Measurements from ENCODE around the gene ANAPC7.
"Not testable (repeated sequence)": the region's sequence is repeated elsewhere in the genome, so short reads cannot be mapped to it uniquely, and the experiment has no call there.

The ANAPC7 gene

DNA sequence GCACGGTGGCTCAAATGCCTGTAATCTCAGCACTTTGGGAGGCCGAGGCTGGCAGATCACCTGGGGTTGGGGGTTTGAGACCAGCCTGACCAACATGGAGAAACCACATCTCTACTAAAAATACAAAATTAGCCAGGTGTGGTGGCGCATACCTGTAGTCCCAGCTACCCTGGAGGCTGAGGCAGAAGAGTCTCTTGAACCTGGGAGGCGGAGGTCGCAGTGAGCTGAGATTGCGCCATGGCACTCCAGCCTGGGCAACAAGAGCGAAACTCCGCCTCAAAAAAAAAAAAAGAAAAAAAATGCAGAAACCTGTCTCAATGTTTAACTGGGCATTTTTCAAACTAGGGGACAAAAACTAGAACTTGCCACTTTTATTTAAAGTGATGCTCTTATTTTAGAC, 63.2 kb downstream of the ANAPC7 start:
- not testable (repeated sequence) for H3K27me3 ChIP-seq (ENCODE audit: control insufficient read depth, insufficient read depth, low read length, poor library complexity, severe bottlenecking); H3K27ac ChIP-seq (ENCODE audit: insufficient read depth, low read depth, low read length, poor library complexity, severe bottlenecking); H3K4me3 ChIP-seq (ENCODE audit: insufficient read depth, low read depth, low read length); H3K9me3 ChIP-seq (ENCODE audit: control insufficient read depth, low read length); H3K4me1 ChIP-seq (ENCODE audit: control insufficient read depth, insufficient read depth, low read length)
- H3K36me3 ChIP-seq (ENCODE audit: control insufficient read depth, insufficient read depth, low read length), result peaks cover 91% of the 10 kb centered on the region
- 93 to 95% methylated on average over 8 of the region's 8 CpGs for WGBS, 2 experiments

DNA sequence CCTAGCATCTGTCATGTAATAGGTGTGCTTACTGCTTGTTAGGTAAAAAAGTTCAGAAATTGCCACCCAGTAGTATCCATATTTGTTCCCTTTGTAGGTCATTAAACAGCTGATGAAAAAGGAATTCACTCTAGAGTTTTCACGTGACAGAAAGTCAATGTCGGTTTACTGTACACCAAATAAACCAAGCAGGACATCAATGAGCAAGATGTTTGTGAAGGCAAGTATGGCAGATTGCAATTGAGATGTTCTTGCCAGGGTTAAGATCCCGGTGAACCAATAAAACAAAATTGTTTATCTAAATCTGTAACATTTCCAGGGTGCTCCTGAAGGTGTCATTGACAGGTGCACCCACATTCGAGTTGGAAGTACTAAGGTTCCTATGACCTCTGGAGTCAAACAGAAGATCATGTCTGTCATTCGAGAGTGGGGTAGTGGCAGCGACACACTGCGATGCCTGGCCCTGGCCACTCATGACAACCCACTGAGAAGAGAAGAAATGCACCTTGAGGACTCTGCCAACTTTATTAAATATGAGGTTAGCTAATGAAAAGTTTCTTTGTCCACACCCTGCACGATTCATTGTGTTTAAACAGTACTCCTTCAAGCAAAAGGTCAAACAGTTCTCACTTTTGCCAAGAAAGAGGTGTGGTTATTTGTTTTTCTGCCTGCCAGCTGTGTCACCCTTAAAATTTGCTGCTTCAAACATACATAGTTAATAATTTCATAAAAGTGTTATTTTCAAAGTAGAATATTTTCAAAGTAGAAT, 64.1 kb downstream of the ANAPC7 start:
- no peaks in the 10 kb centered on the region for H3K27me3 ChIP-seq (ENCODE audit: control insufficient read depth, insufficient read depth, low read length, poor library complexity, severe bottlenecking)
- no peaks in the 10 kb centered on the region for H3K9me3 ChIP-seq (ENCODE audit: control insufficient read depth, low read length)
- H3K36me3 ChIP-seq (ENCODE audit: control insufficient read depth, insufficient read depth, low read length), result peaks cover 91% of the 10 kb centered on the region
- no peaks in the 10 kb centered on the region for H3K4me1 ChIP-seq (ENCODE audit: control insufficient read depth, insufficient read depth, low read length)
- H3K4me3 ChIP-seq (ENCODE audit: insufficient read depth, low read depth, low read length), result no peak overlapping the region
- no peak overlapping the region for H3K27ac ChIP-seq (ENCODE audit: insufficient read depth, low read depth, low read length, poor library complexity, severe bottlenecking)
- WGBS, 2 experiments, result 97% methylated on average over 8 of the region's 8 CpGs

DNA sequence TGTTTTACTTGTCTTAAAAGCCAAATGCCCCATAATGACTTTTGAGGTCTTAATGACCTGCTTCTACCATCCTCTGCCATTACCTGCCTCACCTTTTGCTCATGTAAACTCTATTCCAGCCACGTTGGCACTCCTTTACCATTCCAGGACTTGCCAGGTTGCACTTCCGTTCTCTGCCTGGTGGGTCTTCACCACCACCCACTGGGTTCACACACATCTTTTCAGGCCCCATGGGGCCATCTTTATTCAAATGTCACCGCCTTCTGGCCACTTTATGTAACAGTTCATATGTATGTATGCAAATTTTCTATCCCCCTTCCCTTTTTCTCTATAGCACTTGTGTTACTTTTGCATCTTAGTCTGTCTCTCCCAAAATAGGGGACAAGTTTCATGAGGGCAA, 64.8 kb downstream of the ANAPC7 start:
- peaks cover 91% of the 10 kb centered on the region for H3K36me3 ChIP-seq (ENCODE audit: control insufficient read depth, insufficient read depth, low read length)
- WGBS, 2 experiments, result 87 to 92% methylated on average over 3 of the region's 3 CpGs
- no peak overlapping the region for H3K27ac ChIP-seq (ENCODE audit: insufficient read depth, low read depth, low read length, poor library complexity, severe bottlenecking)

DNA sequence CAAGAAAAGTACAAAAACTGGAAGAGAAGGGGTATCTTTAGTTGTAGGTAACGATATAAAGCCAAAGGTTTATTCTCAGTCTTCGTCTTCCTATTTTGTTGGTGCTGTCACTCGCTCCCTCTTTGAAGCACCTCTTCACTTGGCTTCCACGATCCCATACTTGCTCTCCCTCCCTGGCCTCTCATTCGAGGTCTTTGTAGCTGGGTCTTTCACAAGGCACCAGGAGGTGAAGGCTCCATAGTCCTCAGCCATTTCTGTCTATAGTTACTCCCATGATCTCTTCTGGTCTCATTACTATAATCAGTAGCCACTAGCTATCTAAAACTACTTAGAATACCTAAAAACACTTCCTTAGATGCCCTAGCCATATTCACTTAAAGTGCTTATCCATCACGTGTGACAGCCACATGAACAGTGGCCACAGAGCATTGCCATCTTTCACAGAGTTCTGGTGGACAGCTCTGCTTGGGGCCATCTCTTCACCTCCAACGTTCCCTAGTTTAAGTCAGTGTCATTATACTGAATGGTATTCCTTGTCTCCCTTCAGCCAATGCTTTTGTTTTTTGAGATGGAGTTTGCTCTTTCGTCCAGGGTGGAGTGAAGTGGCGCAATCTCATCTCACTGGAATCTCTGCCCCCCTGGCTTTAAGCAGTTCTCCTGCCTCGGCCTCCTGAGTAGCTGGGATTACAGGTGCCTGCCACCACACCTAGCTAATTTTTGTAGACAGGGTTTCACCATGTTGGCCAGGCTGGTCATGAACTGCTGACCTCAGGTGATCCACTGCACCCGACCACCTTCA, 65.4 kb downstream of the ANAPC7 start:
- WGBS, 2 experiments, result 93 to 95% methylated on average over 11 of the region's 11 CpGs
- no peaks in the 10 kb centered on the region for H3K9me3 ChIP-seq (ENCODE audit: control insufficient read depth, low read length)
- no peaks in the 10 kb centered on the region for H3K27me3 ChIP-seq (ENCODE audit: control insufficient read depth, insufficient read depth, low read length, poor library complexity, severe bottlenecking)
- no peak overlapping the region for H3K27ac ChIP-seq (ENCODE audit: insufficient read depth, low read depth, low read length, poor library complexity, severe bottlenecking)
- no peak overlapping the region for H3K4me3 ChIP-seq (ENCODE audit: insufficient read depth, low read depth, low read length)
- peaks cover 95% of the 10 kb centered on the region for H3K36me3 ChIP-seq (ENCODE audit: control insufficient read depth, insufficient read depth, low read length)
- H3K4me1 ChIP-seq (ENCODE audit: control insufficient read depth, insufficient read depth, low read length), result no peaks in the 10 kb centered on the region

More for the DNA sequence above, 64.8 kb downstream of the ANAPC7 start:
- Histone ChIP-seq H3K4me3 (ENCODE audit: insufficient read depth, low read depth, low read length) (no peak overlapping the region), H3K9me3 (ENCODE audit: control insufficient read depth, low read length) (no peaks in the 10 kb centered on the region), H3K27me3 (ENCODE audit: control insufficient read depth, insufficient read depth, low read length, poor library complexity, severe bottlenecking) (no peaks in the 10 kb centered on the region), H3K4me1 (ENCODE audit: control insufficient read depth, insufficient read depth, low read length) (no peaks in the 10 kb centered on the region)

DNA sequence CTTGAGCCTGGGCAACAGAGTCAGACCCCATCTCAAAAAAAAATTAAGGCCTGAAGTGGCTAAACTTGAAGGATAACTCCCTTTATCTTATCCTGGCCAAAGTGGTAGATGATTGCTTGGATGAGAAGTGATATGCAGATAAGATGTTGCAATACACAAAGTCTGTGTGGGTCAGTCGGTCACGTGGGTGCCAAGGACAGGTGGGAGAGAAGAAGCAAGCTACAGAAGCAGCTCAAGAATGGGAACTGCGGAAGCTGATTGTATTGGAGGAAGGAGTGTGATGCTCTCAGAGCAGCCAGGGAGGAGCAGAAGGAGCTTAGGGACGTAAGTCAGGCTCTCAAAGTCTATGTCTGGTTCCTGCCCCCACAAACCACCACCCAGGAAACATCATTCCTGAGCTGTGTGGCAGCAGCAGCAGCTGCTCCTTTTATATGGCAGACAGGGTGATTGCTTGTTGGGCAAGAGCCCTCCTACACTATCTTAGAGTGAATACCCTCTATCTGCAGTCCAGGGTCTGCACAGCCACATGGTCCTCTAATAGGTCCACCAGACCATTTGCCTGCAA, 67.9 kb downstream of the ANAPC7 start:
- no peaks in the 10 kb centered on the region for H3K4me1 ChIP-seq (ENCODE audit: control insufficient read depth, insufficient read depth, low read length)
- no peak overlapping the region for H3K27ac ChIP-seq (ENCODE audit: insufficient read depth, low read depth, low read length, poor library complexity, severe bottlenecking)
- no peaks in the 10 kb centered on the region for H3K9me3 ChIP-seq (ENCODE audit: control insufficient read depth, low read length)
- H3K36me3 ChIP-seq (ENCODE audit: control insufficient read depth, insufficient read depth, low read length), result peaks cover 74% of the 10 kb centered on the region
- H3K4me3 ChIP-seq (ENCODE audit: insufficient read depth, low read depth, low read length), result no peak overlapping the region
- 93 to 98% methylated on average over 4 of the region's 4 CpGs for WGBS, 2 experiments
- no peaks in the 10 kb centered on the region for H3K27me3 ChIP-seq (ENCODE audit: control insufficient read depth, insufficient read depth, low read length, poor library complexity, severe bottlenecking)

DNA sequence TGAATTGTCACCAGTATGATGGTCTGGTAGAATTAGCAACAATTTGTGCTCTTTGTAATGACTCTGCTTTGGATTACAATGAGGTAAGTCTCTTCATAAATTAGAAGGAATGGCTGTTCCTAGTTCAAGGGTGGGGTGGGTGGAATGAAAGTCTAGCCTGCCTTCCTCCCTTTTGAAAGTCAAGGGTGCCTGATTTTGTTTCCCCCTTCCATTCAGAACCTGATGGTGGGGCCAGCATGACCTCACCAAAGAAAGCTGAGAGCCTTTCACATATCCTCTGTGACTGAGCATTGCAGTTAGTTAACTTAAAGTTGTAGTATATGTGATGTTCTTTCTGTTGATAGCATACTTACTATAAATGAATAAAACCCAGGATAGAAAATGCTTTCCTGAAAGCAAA, 70.3 kb downstream of the ANAPC7 start:
- no peaks in the 10 kb centered on the region for H3K4me1 ChIP-seq (ENCODE audit: control insufficient read depth, insufficient read depth, low read length)
- no peaks in the 10 kb centered on the region for H3K27me3 ChIP-seq (ENCODE audit: control insufficient read depth, insufficient read depth, low read length, poor library complexity, severe bottlenecking)
- no peaks in the 10 kb centered on the region for H3K9me3 ChIP-seq (ENCODE audit: control insufficient read depth, low read length)
- H3K27ac ChIP-seq (ENCODE audit: insufficient read depth, low read depth, low read length, poor library complexity, severe bottlenecking), result no peak overlapping the region
- peaks cover 62% of the 10 kb centered on the region for H3K36me3 ChIP-seq (ENCODE audit: control insufficient read depth, insufficient read depth, low read length)
- no peak overlapping the region for H3K4me3 ChIP-seq (ENCODE audit: insufficient read depth, low read depth, low read length)

DNA sequence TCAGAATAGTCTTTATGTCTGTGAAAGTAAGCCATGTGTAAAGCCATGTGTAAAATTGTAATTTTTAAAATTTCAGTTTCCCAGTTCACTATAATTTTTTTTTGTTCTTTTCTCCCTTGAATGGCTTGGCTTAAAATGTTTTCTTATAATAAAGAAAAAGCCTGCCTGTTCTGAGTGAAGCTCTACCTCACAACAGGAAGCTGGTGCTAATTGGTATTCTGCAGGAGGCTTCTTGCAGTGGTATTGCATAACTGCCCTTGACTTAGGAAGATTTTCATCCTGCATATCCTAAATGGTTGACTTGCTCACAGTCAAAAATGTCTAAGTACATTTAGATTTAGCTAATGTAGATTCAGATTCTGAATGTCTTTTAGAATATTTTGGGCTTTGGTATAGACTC, 73.0 kb downstream of the ANAPC7 start:
- H3K4me1 ChIP-seq (ENCODE audit: control insufficient read depth, insufficient read depth, low read length), result no peaks in the 10 kb centered on the region
- no peak overlapping the region for H3K27ac ChIP-seq (ENCODE audit: insufficient read depth, low read depth, low read length, poor library complexity, severe bottlenecking)
- no peak overlapping the region for H3K4me3 ChIP-seq (ENCODE audit: insufficient read depth, low read depth, low read length)
- no peaks in the 10 kb centered on the region for H3K9me3 ChIP-seq (ENCODE audit: control insufficient read depth, low read length)
- H3K36me3 ChIP-seq (ENCODE audit: control insufficient read depth, insufficient read depth, low read length), result peaks cover 59% of the 10 kb centered on the region
- H3K27me3 ChIP-seq (ENCODE audit: control insufficient read depth, insufficient read depth, low read length, poor library complexity, severe bottlenecking), result no peaks in the 10 kb centered on the region

DNA sequence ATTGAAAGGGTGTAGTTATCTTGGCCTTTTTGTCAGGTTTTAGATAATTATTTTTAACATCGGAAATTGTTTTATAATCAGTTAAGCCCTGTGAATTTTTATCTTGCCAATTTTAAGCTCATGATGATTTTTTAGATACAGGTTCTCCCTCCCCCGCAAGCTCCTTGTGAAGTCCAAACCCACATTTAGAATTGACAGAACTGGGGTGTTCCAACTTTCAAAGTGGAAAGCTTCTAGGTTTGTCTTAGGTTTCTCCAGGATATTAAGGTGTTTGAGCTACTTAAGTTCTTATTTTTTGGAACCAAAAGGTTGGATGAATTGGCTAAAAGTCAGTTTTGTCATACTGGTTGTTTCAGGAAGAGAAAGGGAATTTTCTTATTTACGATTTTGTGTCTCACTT, 73.4 kb downstream of the ANAPC7 start:
- Histone ChIP-seq H3K4me3 (ENCODE audit: insufficient read depth, low read depth, low read length) (no peak overlapping the region), H3K27me3 (ENCODE audit: control insufficient read depth, insufficient read depth, low read length, poor library complexity, severe bottlenecking) (no peaks in the 10 kb centered on the region), H3K36me3 (ENCODE audit: control insufficient read depth, insufficient read depth, low read length) (peaks cover 56% of the 10 kb centered on the region), H3K4me1 (ENCODE audit: control insufficient read depth, insufficient read depth, low read length) (no peaks in the 10 kb centered on the region), H3K27ac (ENCODE audit: insufficient read depth, low read depth, low read length, poor library complexity, severe bottlenecking) (no peak overlapping the region), H3K9me3 (ENCODE audit: control insufficient read depth, low read length) (no peaks in the 10 kb centered on the region)
- 93 to 97% methylated on average over 3 of the region's 3 CpGs for WGBS, 2 experiments

DNA sequence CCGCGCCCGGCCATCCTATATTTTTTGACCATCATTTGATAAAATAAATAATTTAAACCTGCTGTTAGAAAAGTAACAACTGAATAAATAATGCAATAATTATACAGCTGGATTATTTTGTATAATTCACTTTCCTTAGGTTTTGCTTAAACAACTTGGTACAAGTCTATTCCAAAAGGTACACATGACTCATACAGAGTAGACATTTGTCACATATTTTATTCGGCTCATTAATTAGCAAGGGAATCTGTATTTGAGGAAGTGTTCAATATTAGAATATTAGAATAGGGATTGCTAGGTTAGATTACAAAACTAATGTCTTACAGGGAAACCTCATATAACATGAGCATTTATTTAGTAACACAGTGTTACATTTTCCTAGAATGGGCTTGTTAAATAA, 73.8 kb downstream of the ANAPC7 start:
- no peak overlapping the region for H3K27ac ChIP-seq (ENCODE audit: insufficient read depth, low read depth, low read length, poor library complexity, severe bottlenecking)
- 100% methylated on average over 1 of the region's 4 CpGs; no CpG with 5 or more reads in 1 of the 2 experiments for WGBS, 2 experiments
- H3K4me1 ChIP-seq (ENCODE audit: control insufficient read depth, insufficient read depth, low read length), result no peaks in the 10 kb centered on the region
- H3K36me3 ChIP-seq (ENCODE audit: control insufficient read depth, insufficient read depth, low read length), result peaks cover 51% of the 10 kb centered on the region
- H3K9me3 ChIP-seq (ENCODE audit: control insufficient read depth, low read length), result no peaks in the 10 kb centered on the region
- no peak overlapping the region for H3K4me3 ChIP-seq (ENCODE audit: insufficient read depth, low read depth, low read length)
- H3K27me3 ChIP-seq (ENCODE audit: control insufficient read depth, insufficient read depth, low read length, poor library complexity, severe bottlenecking), result no peaks in the 10 kb centered on the region

All from ectodermal cell (in vitro differentiated cells).